LoVo (cell line): ENCODE measurements around the gene SLC49A4.
A peak's percentile ranks its signal among the peaks of the same experiment; 100 is the strongest.

Source experiments
- DNase-seq: peaks from one replicate; pipeline ENCODE4 v3.0.0-alpha.2; 2016; ENCODE audit warnings: low spot score

Gene SLC49A4

DNA sequence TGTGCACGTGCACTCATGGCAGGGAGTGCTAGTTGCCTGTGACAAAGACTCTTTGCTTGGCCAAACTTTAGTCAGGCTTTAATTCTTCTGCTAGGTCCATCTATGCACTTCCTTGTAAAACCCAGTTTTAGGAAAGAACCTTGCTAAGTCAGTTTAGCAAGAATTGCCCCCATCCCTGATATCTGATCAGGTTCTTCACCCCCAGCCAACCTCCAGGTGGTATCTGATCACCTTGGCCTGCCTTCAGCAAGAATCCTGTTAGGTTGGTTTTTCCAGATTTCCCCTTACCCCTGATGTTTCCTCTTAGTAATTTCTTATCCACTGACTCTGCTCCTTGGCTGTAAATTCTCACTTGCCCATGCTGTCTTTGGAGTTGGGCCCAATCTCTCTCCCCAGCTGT lies 9.6 kb upstream of the SLC49A4 start:
- no peak for DNase-seq

DNA sequence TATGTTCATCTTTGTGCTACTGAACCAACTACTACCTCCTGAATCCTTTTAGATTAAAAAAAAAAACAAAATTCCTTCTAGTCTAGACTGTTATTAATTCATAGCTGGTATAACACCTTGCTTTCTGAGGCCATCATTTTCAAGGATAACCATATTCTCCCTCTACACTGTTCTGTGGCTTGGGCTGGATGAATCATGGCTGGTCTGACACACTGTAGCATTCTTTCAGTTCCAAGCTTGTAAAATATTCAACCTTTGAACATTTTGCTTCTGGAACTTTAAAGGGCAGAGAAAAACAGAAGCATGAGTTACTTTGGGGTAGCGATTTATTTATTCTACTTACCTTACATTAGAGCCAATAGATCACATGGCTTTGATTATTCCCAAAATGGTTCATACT lies 8.8 kb upstream of the SLC49A4 start:
- DNase-seq: peak; percentile 62

DNA sequence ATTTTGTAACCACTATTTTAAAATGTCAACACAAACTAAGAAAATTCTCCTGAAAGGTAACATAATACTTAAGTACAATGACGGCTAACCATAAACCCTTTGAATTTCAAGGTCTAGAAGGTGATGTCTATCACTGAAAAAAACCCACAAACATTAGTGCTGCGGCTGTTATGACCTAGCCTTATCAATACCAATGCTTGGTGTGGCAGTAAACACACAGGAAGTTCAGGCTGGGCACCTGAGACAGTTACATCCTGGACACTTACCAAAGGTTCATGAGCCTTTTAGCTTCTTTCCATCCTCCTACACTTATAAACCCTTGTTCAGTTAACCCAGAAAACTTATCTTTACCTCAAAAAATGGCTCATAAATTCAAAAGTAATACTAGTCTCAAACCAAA lies 7.0 kb upstream of the SLC49A4 start:
- DNase-seq: no peak

DNA sequence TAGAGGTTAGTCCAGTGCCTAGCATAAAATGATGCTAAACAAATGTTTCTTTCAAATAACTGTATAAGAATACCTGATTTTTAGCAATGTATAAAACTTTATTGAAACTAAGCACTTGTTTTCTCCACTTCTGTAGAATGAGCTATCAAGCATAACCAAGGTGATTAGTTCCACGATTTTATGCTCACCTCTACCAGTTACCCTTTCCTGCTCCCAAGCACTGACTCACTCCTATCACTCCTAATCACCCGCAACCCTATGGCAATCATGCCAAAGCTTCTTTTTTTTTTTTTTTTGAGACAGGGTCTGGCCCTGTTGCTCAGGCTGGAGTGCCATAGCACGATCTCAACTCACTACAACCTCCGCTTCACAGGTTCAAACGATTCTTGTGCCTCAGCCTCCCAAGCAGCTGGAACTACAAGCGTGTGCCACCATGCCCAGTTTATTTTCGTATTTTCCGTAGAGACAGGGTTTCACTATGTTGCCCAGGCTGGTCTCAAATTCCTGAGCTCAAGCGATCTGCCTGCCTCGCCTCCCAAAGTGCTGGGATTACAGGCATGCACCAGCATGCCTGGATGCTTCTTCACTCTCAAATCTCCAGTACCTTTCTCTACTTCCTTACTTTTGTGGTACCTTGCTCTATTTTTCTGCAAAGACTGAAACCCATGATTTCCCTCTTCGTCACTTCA lies 5.1 kb upstream of the SLC49A4 start:
- DNase-seq: peak; percentile 4

DNA sequence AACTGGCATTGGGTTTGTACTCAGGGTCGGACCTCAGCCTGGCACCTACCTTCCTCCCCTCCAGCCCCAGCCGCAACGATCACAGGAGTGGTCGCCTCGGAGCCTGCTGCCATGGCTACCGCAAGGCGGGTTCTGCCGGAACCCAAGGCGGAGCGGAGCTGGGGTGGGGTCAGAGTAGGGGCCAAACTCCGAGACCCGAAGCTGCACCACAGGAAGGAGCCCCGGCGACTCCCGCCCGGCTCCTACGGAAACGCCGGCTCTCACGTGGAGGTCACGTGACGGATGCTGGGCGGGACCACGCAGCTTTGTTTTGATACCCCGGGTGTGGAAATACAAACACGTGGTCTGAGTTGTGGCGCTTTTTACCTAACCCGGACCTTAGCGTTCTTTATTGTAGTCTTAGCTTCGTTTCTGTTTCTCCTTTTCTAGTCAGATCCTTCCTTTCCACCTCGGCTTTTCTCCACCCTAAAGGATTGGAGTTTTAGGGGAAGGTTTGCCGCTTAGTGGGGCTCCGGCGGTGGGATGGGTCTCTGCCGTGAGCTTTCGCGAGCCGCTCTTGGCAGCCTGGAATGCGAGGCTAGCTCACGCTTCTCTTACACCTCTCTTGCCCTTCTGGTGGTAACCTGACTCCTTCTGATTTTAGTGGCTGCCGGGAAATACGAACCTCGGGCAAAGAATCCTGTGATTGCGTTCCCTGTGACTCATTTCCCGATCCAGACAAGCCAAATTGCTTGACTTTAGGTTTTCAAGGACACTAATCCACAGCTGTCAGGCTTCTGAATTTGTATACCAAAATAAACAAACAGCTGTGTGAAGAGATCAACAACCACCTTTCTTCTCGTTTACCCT lies 1.1 kb upstream of the SLC49A4 start, which contains the start of gene HSPBAP1:
Gene HSPBAP1 (minus strand): TSS at position 264 of the 849 bp plus-strand sequence. CDS start 151 bp downstream, at position 113.
- peak; percentile 91 for DNase-seq

DNA sequence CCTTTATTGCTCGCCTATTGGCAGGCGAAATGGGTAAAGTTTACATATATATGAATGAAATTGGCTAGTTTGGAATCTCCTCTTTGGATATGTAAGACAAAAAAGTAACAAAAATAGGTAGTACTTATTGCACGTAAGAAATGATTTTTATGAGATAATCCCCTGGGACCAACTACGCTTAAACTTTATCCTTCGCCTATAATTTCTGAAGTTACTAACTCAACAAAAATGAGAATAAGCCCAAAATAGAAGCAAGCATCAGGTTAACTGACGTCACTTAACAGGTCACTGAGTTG lies 438 bp upstream of the SLC49A4 start:
- DNase-seq: no peak

DNA sequence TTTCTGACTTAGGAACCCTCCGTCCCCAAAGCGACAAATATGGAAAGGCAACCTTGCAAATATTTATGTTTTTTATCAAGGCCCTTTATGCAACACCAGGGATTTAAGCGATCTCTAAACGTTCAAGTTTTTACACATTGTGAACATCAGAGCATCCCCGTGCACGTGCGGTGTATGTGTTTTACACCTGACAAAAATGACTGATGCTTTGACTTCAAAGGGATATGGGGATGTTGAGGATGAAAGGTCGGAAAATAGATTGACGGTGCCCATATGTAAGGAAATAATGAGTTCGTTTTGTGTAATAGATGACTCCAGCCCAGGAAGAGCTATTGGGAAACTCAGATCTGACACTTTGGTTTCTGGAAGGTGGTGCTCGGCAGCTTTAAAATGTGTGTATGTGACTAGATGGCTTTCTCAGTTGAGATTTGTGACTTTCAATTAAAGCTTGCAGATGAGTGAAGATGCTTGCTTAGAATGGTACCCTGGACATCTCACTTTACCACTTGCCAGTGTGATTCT lies 866 bp downstream of the SLC49A4 start:
- DNase-seq: no peak

DNA sequence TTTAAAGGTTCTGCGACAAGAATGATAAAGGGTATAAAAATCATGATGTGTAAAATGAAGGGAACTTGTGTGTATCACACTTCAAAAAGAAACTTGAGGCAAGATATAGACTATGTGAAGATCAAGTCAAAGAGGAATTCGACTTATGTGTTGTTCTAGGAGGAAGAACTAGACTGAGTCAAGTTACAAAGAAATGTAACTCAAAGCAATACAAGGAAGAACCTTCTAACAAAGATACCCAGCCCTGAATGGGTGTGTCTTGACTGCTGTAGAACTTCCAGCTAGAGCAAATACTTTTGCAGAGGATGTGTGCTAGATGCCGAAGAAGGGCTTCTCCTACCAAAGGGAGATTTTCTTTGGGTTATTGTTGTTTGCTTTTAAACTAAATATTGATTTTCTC lies 2.4 kb downstream of the SLC49A4 start:
- DNase-seq: peak; percentile 49

DNA sequence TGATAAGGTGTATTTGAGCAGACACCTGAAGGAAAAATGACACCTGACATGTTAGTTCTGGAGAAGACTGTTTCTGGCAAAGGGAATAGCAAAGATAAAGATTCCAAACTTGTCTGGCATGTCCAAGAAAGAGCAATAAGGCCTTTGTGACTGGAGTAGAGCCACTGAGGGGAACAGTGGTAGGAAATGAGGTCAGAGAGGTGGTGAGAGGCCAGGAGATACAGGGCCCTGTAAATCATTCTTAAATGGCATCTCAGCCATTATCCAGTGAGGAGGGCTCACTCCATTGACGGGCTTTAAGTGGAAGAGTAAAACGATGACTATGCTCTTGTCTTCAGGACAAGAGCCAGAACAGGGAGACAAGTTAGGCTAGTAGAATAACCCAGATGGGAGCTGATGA lies 4.5 kb downstream of the SLC49A4 start:
- DNase-seq: no peak

DNA sequence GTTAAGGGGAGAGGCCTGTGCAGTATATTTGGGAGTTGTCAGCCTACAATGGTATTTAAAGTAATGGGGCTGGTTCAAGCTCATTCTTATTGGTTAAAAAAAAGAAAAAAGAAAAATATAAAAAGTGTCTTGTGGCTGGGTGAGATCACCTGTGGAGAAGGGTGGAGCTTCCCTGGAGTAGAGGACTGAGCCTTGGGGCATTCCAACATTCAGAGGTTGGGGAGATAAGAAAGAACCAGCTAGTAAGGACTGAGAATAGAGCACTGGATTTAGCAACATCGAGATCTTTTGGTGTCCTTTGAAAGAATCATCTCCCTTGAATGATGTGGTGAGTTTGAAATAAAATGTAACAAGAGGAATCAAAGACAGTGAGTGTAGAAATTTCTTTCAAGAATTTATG lies 5.2 kb downstream of the SLC49A4 start:
- DNase-seq: no peak

DNA sequence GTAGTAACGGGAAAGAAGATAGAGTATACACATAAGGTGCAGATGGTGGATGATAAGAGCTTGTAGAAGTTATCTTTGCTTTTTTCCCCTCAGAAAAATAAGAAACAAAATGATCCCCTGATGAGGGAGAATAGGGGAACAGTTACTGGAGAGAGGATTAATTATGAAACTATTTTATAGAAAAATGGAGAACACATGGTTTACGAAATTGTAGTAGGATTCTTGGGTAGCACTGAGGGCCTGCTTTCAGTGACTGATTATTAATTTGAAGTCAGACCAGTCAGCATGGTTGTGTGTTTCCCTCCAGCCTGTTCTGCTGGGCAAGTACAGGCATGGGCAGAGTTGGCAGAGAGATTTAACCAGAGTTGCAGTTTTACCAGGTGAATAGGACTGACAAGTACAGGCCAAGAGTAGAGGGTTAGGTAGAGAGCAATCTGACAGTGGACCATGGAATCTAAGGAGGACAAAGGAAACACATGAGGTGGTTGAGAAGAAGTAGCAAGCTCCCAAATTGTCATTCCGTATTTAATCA lies 5.9 kb downstream of the SLC49A4 start:
- DNase-seq: no peak

DNA sequence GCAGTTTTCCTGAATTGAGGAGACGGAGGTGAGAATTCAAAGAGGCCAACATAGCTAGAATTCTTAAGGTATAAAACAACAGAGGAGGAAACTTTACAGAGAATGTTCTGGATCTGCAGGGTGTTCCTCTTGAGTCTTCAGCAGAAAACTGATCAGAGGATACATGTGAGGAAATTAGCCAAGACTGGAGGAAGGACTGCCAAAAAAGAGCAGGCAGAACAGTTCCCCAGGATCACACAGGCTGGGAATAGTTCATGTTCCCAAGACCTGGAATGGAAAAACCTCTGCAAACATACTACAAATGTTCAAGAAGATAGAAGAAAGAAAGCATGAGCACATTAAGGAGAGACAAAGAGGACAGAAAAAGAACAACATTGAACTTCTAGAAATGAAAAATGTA lies 7.5 kb downstream of the SLC49A4 start:
- no peak for DNase-seq

DNA sequence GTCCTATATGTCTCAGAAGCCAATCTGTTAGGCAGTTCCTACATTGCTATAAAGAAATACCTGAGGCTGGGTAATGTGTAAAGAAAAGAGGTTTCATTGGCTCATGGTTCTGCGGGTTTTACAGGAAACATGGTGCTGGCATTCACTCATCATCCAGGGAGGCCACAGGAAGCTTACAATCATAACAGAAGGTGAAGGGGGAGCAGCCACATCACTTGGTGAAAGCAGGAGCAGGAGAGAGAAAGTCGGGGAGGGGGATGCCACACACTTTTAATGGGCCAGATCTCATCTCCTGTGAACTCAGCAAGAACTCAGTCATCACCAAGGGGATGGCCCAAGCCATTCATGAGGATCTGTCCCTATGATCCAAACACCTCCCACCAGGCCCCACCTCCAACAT lies 9.1 kb downstream of the SLC49A4 start:
- DNase-seq: no peak

DNA sequence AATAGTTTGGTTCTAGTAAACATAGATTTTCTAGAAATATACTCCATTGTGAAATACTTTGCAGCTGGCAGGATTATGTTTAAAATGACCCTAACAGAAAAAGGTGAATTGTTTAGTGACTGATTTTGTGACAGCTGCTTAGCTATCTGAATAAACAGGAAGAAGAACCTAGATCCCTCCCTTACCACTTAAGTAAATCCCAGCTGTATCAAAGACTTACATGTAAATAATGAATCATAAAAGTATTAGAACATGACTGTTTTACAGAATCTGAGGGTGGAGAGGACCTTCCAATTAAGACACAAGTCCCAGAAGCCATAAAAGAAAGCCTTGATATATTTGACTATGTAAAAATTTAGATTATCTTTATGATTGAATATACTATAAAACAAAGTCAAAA lies 15.9 kb downstream of the SLC49A4 start:
- DNase-seq: no peak

DNA sequence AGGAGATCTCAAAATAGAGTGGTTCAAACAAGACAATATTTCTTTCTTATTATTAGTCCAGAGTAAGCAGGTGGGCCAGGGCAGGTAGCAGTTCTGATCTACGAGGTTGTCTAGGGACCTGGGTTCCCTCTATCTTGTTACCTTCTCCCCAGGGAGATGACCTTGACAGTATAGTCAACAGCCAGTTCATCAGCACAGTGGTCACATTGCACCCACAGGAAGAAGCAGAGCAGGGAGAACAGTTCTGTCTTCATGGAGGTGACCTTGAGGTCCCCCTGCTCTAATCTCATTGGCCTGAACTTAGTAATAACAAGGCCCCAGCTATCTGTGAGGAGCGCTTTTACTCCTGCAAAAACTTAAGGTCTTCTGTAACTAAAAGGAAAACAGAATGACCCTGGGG lies 21.7 kb downstream of the SLC49A4 start:
- DNase-seq: no peak

DNA sequence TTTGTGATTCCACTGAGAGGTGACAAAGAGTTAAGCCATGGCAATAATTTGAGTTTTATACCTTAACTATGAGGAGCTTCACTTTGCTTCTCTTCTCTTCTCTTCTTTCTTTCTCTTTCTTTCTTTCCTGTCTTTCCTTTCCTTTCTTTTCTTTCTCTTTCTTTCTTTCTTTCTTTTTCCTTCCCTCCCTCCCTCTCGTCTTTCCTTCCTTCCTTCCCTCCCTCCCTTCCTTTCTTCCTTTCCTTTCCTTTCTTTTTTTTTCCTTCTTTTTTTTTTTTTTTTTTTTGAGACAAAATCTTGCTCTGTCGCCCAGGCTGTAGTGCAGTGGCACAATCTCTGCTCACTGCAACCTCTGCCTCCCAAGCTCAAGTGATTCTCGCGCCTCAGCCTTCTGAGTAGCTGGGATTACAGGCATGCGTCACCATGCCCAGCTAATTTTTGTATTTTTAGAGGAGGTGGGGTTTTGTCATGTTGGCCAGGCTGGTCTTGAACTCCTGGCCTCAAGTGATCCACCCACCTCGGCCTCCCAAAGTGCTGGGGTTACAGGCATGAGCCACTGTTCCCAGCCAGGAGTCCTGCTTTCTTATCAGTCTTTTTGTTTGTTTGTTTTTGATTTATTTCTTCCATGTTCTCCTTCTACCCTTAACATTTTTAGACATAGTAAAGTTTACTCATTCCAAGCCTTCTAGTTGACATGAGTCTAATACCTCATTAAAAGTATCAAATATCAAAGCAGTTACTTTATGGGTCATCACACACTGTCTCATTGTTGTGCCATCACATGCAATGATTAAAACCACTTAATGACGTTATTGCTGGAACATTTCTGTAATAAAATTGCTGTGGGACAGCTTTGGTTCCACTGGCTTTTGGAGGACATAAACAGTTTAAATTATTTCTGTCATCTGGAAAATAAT lies 29.9 kb downstream of the SLC49A4 start:
- peak; percentile 53 for DNase-seq

DNA sequence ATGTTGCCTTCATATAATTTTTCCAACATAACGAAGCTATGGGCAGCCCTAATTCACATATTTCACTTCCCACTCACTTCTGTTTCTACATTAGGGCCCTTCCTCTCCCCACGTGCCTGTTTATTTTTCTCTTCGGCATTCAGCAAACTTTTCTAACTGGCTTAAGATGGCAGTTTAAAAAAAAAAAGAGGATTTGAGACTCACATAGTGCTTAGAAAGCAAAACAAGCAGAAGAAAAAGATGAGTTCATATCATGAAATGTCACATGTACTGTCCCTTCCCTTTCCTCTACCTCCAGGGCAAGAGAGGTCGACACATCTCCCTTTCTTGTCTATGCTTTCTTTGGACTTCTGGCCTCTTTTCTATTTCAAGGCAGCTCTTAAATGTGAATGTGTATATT lies 30.6 kb downstream of the SLC49A4 start:
- no peak for DNase-seq

DNA sequence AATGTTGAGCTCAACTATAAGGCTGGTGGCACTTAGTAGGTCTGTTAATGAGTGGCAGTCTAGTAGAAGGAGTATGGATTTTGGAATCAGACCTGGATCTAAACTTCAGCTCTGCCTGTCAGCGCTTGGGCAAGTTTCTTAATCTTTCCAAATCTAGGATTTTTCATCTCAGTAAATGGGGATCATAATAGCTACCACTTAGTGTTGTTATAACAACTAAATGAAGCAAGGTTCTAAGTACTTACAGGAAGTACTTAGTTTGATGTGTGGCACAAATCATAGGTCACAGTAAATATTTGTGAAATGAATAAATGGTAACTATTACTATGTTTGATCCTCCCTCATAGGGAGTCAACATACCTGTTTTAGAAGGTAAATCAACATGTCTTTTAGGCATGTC lies 31.4 kb downstream of the SLC49A4 start:
- no peak for DNase-seq

DNA sequence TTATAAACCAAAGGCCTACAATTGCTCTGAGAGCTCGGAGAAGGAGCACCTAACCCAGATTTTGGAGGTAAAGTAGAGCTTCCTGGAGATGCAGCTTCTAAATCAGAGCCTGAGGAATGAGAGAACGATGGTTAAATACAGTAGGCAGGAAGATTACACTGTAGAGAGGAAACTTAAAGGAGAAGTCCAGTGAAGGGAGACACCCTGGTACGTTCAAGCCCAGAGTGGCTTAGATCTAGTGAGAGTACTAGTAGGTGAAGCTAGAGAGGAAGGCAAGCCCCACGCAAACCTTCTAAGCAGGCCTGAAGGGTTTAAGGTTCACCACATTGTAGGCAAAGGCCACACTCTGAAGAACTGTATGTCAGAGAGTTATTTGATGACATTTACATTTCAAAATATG lies 33.4 kb downstream of the SLC49A4 start:
- DNase-seq: no peak

DNA sequence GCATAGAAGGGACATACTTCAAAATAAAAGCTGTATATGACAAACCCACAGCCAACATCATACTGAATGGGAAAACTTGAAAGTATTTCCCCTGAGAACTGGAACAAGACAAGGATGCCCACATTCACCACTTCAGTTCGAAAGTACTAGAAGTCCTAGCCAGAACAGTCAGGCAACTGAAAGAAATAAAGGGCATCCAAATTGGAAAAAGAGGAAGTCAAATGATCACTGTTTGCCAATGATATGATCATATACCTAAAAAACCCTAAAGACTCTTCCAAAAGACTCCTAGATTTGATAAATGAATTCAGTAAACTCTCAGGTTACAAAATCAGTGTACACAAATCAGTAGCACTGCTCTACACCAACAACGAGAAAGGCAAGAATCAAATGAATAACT lies 40.7 kb downstream of the SLC49A4 start:
- no peak for DNase-seq

DNA sequence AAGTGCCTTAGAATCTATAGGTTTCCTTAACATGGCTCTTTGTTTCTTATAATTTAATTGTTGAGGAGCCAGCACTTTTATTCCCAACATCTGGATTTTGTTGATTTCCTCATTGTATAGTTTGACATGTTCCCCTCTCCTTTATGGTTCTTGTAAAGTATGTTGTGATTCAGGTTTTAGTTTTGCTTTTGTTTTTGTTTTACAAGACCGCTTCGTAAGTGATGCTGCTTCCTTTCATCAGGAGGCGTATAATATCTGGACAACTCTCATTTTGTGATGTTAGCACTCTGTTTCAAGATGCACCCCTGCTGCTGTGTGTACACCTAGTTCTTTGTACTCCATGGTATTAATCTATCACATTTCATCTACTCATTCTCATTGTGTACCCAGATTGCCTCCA lies 48.7 kb downstream of the SLC49A4 start:
- DNase-seq: no peak

DNA sequence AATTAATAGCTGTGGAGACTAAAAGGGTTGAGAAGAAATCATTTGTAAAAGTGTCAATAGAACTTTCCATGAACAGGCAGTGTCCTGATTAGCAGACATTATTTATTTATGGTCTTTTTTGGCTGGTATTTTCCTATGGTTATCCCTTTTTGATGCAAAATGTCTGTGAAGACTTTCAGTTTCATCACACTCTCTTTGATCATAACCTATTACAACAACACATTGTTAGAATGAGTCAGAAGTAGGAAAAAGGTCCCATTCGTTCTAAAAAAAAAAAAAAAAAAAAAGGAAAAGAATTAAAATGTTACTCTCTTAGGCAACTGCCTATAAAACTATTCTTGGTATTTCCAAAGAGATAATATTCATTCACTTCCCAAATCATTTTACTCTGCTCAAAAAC lies 62.1 kb downstream of the SLC49A4 start:
- DNase-seq: peak; percentile 12
